Osteocyte (in vitro differentiated cells): Measurements from ENCODE around the gene PDE1C. TPM values are rescaled to one million over a fixed set of nuclear protein-coding genes. Genes with fewer than 3 reads are reported as not detected.

Experiments
- DNase-seq: peaks from one replicate; pipeline ENCODE4 v3.0.0; 2021; ENCODE audit warnings: mixed read lengths; ENCODE audit not compliant: unreplicated experiment; ENCODE audit errors: extremely low spot score
- H3K27ac Mint-ChIP-seq: one replicate; pipeline ENCODE4 v1.8.0; 2021; ENCODE audit warnings: mild to moderate bottlenecking, mixed read lengths; ENCODE audit not compliant: unreplicated experiment
- H3K27me3 Mint-ChIP-seq: one replicate; pipeline ENCODE4 v1.8.0; 2021; ENCODE audit warnings: mixed read lengths; ENCODE audit not compliant: unreplicated experiment
- H3K36me3 Mint-ChIP-seq: one replicate; pipeline ENCODE4 v1.8.0; 2021; ENCODE audit warnings: mixed read lengths; ENCODE audit not compliant: unreplicated experiment
- H3K4me1 Mint-ChIP-seq: one replicate; pipeline ENCODE4 v1.8.0; 2021; ENCODE audit warnings: mixed read lengths; ENCODE audit not compliant: unreplicated experiment
- H3K4me3 Mint-ChIP-seq: one replicate; pipeline ENCODE4 v1.8.0; 2021; ENCODE audit warnings: mild to moderate bottlenecking, moderate library complexity, mixed read lengths; ENCODE audit not compliant: unreplicated experiment
- H3K9me3 Mint-ChIP-seq: one replicate; pipeline ENCODE4 v1.8.0; 2021; ENCODE audit warnings: mixed read lengths; ENCODE audit not compliant: unreplicated experiment
- CTCF ChIP-seq: fragments of 200-600 bp; sonication (generic); IDR thresholded peaks from 2 replicates; pipeline ENCODE4 v1.5.0; 2021; ENCODE audit warnings: antibody characterized with exemption, mild to moderate bottlenecking, moderate library complexity
- total RNA-seq: library from RNA; stranded (reverse); gene quantifications from 2 replicates; pipeline ENCODE4 v1.2.1, GENCODE V29; 2021

Gene PDE1C
- total RNA-seq, 1 donor from 2014 or later, result 187 TPM

- H3K4me3 Mint-ChIP-seq, result no peak overlapping the region
- no peaks in the 10 kb centered on the region for H3K27me3 Mint-ChIP-seq
- peaks cover 42% of the 10 kb centered on the region for H3K36me3 Mint-ChIP-seq
- no peak overlapping the region for H3K27ac Mint-ChIP-seq
- DNase-seq, result no peak
- peaks cover 10% of the 10 kb centered on the region for H3K9me3 Mint-ChIP-seq
- H3K4me1 Mint-ChIP-seq, result peaks cover 16% of the 10 kb centered on the region
- no peak for TF ChIP-seq CTCF
These were observed 64.6 kb downstream of the PDE1C start for GRCh38 chr7:32005577-32005976.

- Mint-ChIP-seq H3K27me3 (no peaks in the 10 kb centered on the region), H3K9me3 (peaks cover 10% of the 10 kb centered on the region), H3K36me3 (peaks cover 41% of the 10 kb centered on the region), H3K27ac (no peak overlapping the region), H3K4me3 (no peak overlapping the region), H3K4me1 (peaks cover 24% of the 10 kb centered on the region)
- DNase-seq, result no peak
- TF ChIP-seq CTCF, result no peak
These were observed 68.3 kb downstream of the PDE1C start for GRCh38 chr7:32001948-32002347.

- Mint-ChIP-seq H3K27me3 (no peaks in the 10 kb centered on the region), H3K27ac (no peak overlapping the region)
- no peak for DNase-seq
These were observed 72.8 kb downstream of the PDE1C start for GRCh38 chr7:31997423-31997822.

GRCh38 chr7:31995134-31995533, 75.1 kb downstream of the PDE1C start:
- Mint-ChIP-seq H3K27ac (no peak overlapping the region), H3K9me3 (no peaks in the 10 kb centered on the region), H3K27me3 (no peaks in the 10 kb centered on the region), H3K4me1 (peaks cover 36% of the 10 kb centered on the region), H3K4me3 (no peak overlapping the region), H3K36me3 (peaks cover 16% of the 10 kb centered on the region)
- no peak for TF ChIP-seq CTCF
- no peak for DNase-seq

More at GRCh38 chr7:31997423-31997822, 72.8 kb downstream of the PDE1C start:
- H3K4me1 Mint-ChIP-seq, result peaks cover 25% of the 10 kb centered on the region
- peaks cover 6% of the 10 kb centered on the region for H3K9me3 Mint-ChIP-seq
- no peak for TF ChIP-seq CTCF
- H3K4me3 Mint-ChIP-seq, result no peak overlapping the region
- H3K36me3 Mint-ChIP-seq, result peaks cover 33% of the 10 kb centered on the region

- no peaks in the 10 kb centered on the region for H3K9me3 Mint-ChIP-seq
- H3K27ac Mint-ChIP-seq, result peak overlapping the region; percentile 65
- TF ChIP-seq CTCF, result no peak
- DNase-seq, result no peak
- H3K4me3 Mint-ChIP-seq, result no peak overlapping the region
- no peaks in the 10 kb centered on the region for H3K27me3 Mint-ChIP-seq
- peaks cover 8% of the 10 kb centered on the region for H3K36me3 Mint-ChIP-seq
- H3K4me1 Mint-ChIP-seq, result peaks cover 43% of the 10 kb centered on the region
These were observed 78.4 kb downstream of the PDE1C start for GRCh38 chr7:31991846-31992245.
